Activated CD4-positive, alpha-beta T cell treated with anti-CD3 and anti-CD28 coated beads, Interleukin-2, amount 10 ng/mL, durations not matched to agents 24 days and 14 days (primary cell): ENCODE data around the gene SEMA3G. TPM values are rescaled to one million over a fixed set of nuclear protein-coding genes. Genes with fewer than 3 reads are reported as not detected.

Experiments used
- DNase-seq: peaks from one replicate; pipeline ENCODE4 v3.0.0; 2022
- H3K27ac Mint-ChIP-seq: one replicate; pipeline ENCODE4 v1.8.0; 2022; ENCODE audit warnings: mild to moderate bottlenecking, mixed read lengths
- H3K27me3 Mint-ChIP-seq: one replicate; pipeline ENCODE4 v1.8.0; 2022; ENCODE audit warnings: mixed read lengths
- H3K36me3 Mint-ChIP-seq: one replicate; pipeline ENCODE4 v1.8.0; 2022; ENCODE audit warnings: low read depth, mild to moderate bottlenecking, mixed read lengths
- H3K4me1 Mint-ChIP-seq: one replicate; pipeline ENCODE4 v1.8.0; 2021; ENCODE audit warnings: mixed read lengths
- H3K4me3 Mint-ChIP-seq: one replicate; pipeline ENCODE4 v1.8.0; 2022; ENCODE audit warnings: mild to moderate bottlenecking, moderate library complexity, mixed read lengths
- H3K9me3 Mint-ChIP-seq: one replicate; pipeline ENCODE4 v1.8.0; 2021; ENCODE audit warnings: mixed read lengths
- intact Hi-C: fragments of 100-400 bp; cut with micrococcal nuclease; formaldehyde crosslinking; loops from one replicate; pipeline ENCODE4 v1.15.1; 2023
- total RNA-seq: library from RNA; stranded (reverse); gene quantifications from 2 replicates; pipeline ENCODE4 v1.2.3, GENCODE V29; 2022

Gene SEMA3G
- total RNA-seq, 1 donor from 2014 or later = 0.21 TPM

- Mint-ChIP-seq H3K4me1 (peaks cover 23% of the 10 kb centered on the region), H3K9me3 (no peaks in the 10 kb centered on the region), H3K27ac (peak overlapping the region; percentile 29), H3K4me3 (no peak overlapping the region), H3K36me3 (peaks cover 8% of the 10 kb centered on the region), H3K27me3 (no peaks in the 10 kb centered on the region)
- intact Hi-C loops = no loop called here
- no peak for DNase-seq
These were observed 29.1 kb downstream of the SEMA3G start for GRCh38 chr3:52415800-52416199.

- DNase-seq = no peak
- peak overlapping the region; percentile 95 for H3K4me3 Mint-ChIP-seq
- peak overlapping the region; percentile 94 for H3K27ac Mint-ChIP-seq
- no peaks in the 10 kb centered on the region for H3K9me3 Mint-ChIP-seq
- peaks cover 42% of the 10 kb centered on the region for H3K36me3 Mint-ChIP-seq
- intact Hi-C loops = no loop called here
- no peaks in the 10 kb centered on the region for H3K27me3 Mint-ChIP-seq
- peaks cover 37% of the 10 kb centered on the region for H3K4me1 Mint-ChIP-seq
These were observed 36.4 kb downstream of the SEMA3G start for GRCh38 chr3:52408466-52408865.

- intact Hi-C loops = no loop called here
- Mint-ChIP-seq H3K36me3 (peaks cover 47% of the 10 kb centered on the region), H3K9me3 (no peaks in the 10 kb centered on the region), H3K4me3 (peak overlapping the region; percentile 95), H3K4me1 (peaks cover 36% of the 10 kb centered on the region), H3K27me3 (no peaks in the 10 kb centered on the region), H3K27ac (peak overlapping the region; percentile 94)
- DNase-seq = no peak
These were observed 37.1 kb downstream of the SEMA3G start for GRCh38 chr3:52407779-52408178.

GRCh38 chr3:52406791-52407510 lies 38.0 kb downstream of the SEMA3G start:
- Mint-ChIP-seq H3K4me1 (peaks cover 29% of the 10 kb centered on the region), H3K36me3 (peaks cover 52% of the 10 kb centered on the region), H3K27me3 (no peaks in the 10 kb centered on the region), H3K9me3 (no peaks in the 10 kb centered on the region), H3K27ac (no peak overlapping the region), H3K4me3 (no peak overlapping the region)
- no peak for DNase-seq
- intact Hi-C loops = no loop called here

GRCh38 chr3:52406231-52406661 lies 38.7 kb downstream of the SEMA3G start:
- Mint-ChIP-seq H3K4me1 (peaks cover 22% of the 10 kb centered on the region), H3K9me3 (no peaks in the 10 kb centered on the region), H3K27me3 (no peaks in the 10 kb centered on the region), H3K27ac (no peak overlapping the region), H3K36me3 (peaks cover 57% of the 10 kb centered on the region), H3K4me3 (no peak overlapping the region)
- no peak for DNase-seq
- intact Hi-C loops = no loop called here

GRCh38 chr3:52405601-52406110 lies 39.2 kb downstream of the SEMA3G start:
- H3K27ac Mint-ChIP-seq = no peak overlapping the region
- H3K4me1 Mint-ChIP-seq = peaks cover 18% of the 10 kb centered on the region
- H3K4me3 Mint-ChIP-seq = no peak overlapping the region
- H3K27me3 Mint-ChIP-seq = no peaks in the 10 kb centered on the region
- no peak for DNase-seq
- intact Hi-C loops = no loop called here
- no peaks in the 10 kb centered on the region for H3K9me3 Mint-ChIP-seq
- H3K36me3 Mint-ChIP-seq = peaks cover 63% of the 10 kb centered on the region

- intact Hi-C loops = no loop called here
- DNase-seq = no peak
- H3K36me3 Mint-ChIP-seq = peaks cover 63% of the 10 kb centered on the region
- no peaks in the 10 kb centered on the region for H3K9me3 Mint-ChIP-seq
- peaks cover 18% of the 10 kb centered on the region for H3K4me1 Mint-ChIP-seq
- H3K4me3 Mint-ChIP-seq = no peak overlapping the region
- H3K27ac Mint-ChIP-seq = no peak overlapping the region
- H3K27me3 Mint-ChIP-seq = no peaks in the 10 kb centered on the region
These were observed 39.8 kb downstream of the SEMA3G start for GRCh38 chr3:52405066-52405465.

GRCh38 chr3:52404391-52404790 lies 40.5 kb downstream of the SEMA3G start:
- peaks cover 62% of the 10 kb centered on the region for H3K36me3 Mint-ChIP-seq

GRCh38 chr3:52403955-52404354 lies 40.9 kb downstream of the SEMA3G start:
- peaks cover 61% of the 10 kb centered on the region for H3K36me3 Mint-ChIP-seq

More at GRCh38 chr3:52404391-52404790, 40.5 kb downstream of the SEMA3G start:
- H3K27ac Mint-ChIP-seq = no peak overlapping the region
- peaks cover 17% of the 10 kb centered on the region for H3K4me1 Mint-ChIP-seq
- H3K27me3 Mint-ChIP-seq = no peaks in the 10 kb centered on the region
- H3K4me3 Mint-ChIP-seq = no peak overlapping the region
- intact Hi-C loops = no loop called here
- no peak for DNase-seq
- H3K9me3 Mint-ChIP-seq = no peaks in the 10 kb centered on the region

GRCh38 chr3:52403271-52403841 lies 41.5 kb downstream of the SEMA3G start:
- Mint-ChIP-seq H3K27ac (no peak overlapping the region), H3K4me3 (no peak overlapping the region), H3K9me3 (no peaks in the 10 kb centered on the region), H3K27me3 (no peaks in the 10 kb centered on the region), H3K4me1 (peaks cover 7% of the 10 kb centered on the region), H3K36me3 (peaks cover 56% of the 10 kb centered on the region)
- no peak for DNase-seq
- intact Hi-C loops = no loop called here

More at GRCh38 chr3:52403955-52404354, 40.9 kb downstream of the SEMA3G start:
- Mint-ChIP-seq H3K27me3 (no peaks in the 10 kb centered on the region), H3K9me3 (no peaks in the 10 kb centered on the region), H3K27ac (no peak overlapping the region), H3K4me1 (peaks cover 13% of the 10 kb centered on the region), H3K4me3 (no peak overlapping the region)
- intact Hi-C loops = no loop called here
- DNase-seq = no peak

GRCh38 chr3:52402706-52403270 lies 42.1 kb downstream of the SEMA3G start:
- Mint-ChIP-seq H3K27me3 (no peaks in the 10 kb centered on the region), H3K36me3 (peaks cover 53% of the 10 kb centered on the region), H3K4me3 (no peak overlapping the region), H3K27ac (no peak overlapping the region), H3K9me3 (no peaks in the 10 kb centered on the region), H3K4me1 (peaks cover 2% of the 10 kb centered on the region)
- no peak for DNase-seq
- intact Hi-C loops = no loop called here

- H3K9me3 Mint-ChIP-seq = no peaks in the 10 kb centered on the region
- no peak overlapping the region for H3K4me3 Mint-ChIP-seq
- no peaks in the 10 kb centered on the region for H3K27me3 Mint-ChIP-seq
- DNase-seq = no peak
- no peaks in the 10 kb centered on the region for H3K4me1 Mint-ChIP-seq
- H3K27ac Mint-ChIP-seq = no peak overlapping the region
- H3K36me3 Mint-ChIP-seq = peaks cover 48% of the 10 kb centered on the region
- intact Hi-C loops = no loop called here
These were observed 42.8 kb downstream of the SEMA3G start for GRCh38 chr3:52402101-52402521.

GRCh38 chr3:52401551-52401950 lies 43.4 kb downstream of the SEMA3G start:
- no peaks in the 10 kb centered on the region for H3K27me3 Mint-ChIP-seq
- no peaks in the 10 kb centered on the region for H3K4me1 Mint-ChIP-seq
- H3K9me3 Mint-ChIP-seq = no peaks in the 10 kb centered on the region
- no peak overlapping the region for H3K4me3 Mint-ChIP-seq
- DNase-seq = no peak
- peaks cover 45% of the 10 kb centered on the region for H3K36me3 Mint-ChIP-seq
- intact Hi-C loops = no loop called here
- H3K27ac Mint-ChIP-seq = no peak overlapping the region

GRCh38 chr3:52401021-52401420 lies 43.9 kb downstream of the SEMA3G start:
- Mint-ChIP-seq H3K4me3 (no peak overlapping the region), H3K27me3 (no peaks in the 10 kb centered on the region), H3K36me3 (peaks cover 44% of the 10 kb centered on the region), H3K4me1 (no peaks in the 10 kb centered on the region), H3K27ac (no peak overlapping the region), H3K9me3 (no peaks in the 10 kb centered on the region)
- intact Hi-C loops = no loop called here
- no peak for DNase-seq
